Lower leg skin (tissue), 3 donors: ENCODE results near the gene PRPF4.

ENCODE experiments used
- POLR2A ChIP-seq, 2 donors: fragments of 450-650 bp; IDR thresholded peaks; one replicate each; pipeline ENCODE4 v1.6.1; 2016 to 2017; ENCODE audit warnings: antibody characterized with exemption in 2 of 2, mild to moderate bottlenecking in 1 of 2, moderate library complexity in 1 of 2
- TF ChIP-seq, protein P1 (sequence below), 3 donors: fragments of 450-650 bp; IDR thresholded peaks; one replicate each; pipeline ENCODE4 v1.5.1; 2016; ENCODE audit warnings: antibody characterized with exemption in 3 of 3, mild to moderate bottlenecking in 3 of 3, moderate library complexity in 2 of 3

DNA sequence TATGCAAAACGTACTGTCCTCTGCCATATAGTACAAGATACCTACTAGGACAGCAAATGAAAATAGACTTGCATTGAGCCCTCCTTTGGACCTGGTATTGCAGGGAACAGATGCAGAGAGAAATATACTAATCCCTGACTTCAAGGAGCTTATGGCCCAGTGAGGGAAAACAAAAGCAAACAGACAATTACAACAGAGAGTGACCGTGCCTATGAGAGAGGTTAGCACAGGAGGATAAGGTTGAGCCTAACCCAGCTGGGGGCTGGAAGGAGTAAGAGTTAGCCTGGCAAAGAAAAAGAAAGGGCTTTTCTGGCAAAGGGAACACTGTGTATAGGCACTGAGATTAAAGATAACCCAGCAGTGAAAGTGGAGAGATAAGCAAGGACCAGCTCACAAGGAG is 5.6 kb upstream of the PRPF4 start:
- TF ChIP-seq, protein P1, sequence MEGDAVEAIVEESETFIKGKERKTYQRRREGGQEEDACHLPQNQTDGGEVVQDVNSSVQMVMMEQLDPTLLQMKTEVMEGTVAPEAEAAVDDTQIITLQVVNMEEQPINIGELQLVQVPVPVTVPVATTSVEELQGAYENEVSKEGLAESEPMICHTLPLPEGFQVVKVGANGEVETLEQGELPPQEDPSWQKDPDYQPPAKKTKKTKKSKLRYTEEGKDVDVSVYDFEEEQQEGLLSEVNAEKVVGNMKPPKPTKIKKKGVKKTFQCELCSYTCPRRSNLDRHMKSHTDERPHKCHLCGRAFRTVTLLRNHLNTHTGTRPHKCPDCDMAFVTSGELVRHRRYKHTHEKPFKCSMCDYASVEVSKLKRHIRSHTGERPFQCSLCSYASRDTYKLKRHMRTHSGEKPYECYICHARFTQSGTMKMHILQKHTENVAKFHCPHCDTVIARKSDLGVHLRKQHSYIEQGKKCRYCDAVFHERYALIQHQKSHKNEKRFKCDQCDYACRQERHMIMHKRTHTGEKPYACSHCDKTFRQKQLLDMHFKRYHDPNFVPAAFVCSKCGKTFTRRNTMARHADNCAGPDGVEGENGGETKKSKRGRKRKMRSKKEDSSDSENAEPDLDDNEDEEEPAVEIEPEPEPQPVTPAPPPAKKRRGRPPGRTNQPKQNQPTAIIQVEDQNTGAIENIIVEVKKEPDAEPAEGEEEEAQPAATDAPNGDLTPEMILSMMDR (IDR thresholded peaks at IDR 0.05): no peak
- TF ChIP-seq POLR2A (IDR thresholded peaks at IDR 0.05): no peak
